Endometrium (tissue), 2 donors: ENCODE results near the gene P2RY13.

ENCODE experiments used
- FAIRE-seq: peaks from 2 replicates; lab custom pipeline; 2012; peaks lifted over from hg19 to GRCh38; lab: Jason Lieb, UNC
- donor health status: control.
- donor health status: control.

P2RY13 gene

DNA sequence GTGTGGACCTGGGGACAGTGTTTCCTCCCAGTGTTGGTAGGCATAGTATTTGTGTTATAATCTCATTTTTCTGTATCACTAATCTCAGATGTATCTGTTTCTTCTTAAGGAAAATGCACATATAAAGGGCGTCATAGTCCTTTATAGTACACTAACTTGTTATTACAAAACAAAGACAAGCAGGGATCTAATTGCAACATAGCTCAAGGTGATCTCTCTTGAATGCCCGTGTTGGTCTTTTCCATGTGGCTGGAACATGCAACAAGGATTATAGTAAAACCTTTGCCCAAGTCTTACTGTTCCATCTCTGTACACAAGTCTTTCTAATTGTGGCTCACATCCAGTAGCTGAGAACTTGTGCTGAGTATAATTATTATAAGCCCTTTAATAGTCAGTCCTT, 9.2 kb downstream of the P2RY13 start:
- no peak for FAIRE-seq

DNA sequence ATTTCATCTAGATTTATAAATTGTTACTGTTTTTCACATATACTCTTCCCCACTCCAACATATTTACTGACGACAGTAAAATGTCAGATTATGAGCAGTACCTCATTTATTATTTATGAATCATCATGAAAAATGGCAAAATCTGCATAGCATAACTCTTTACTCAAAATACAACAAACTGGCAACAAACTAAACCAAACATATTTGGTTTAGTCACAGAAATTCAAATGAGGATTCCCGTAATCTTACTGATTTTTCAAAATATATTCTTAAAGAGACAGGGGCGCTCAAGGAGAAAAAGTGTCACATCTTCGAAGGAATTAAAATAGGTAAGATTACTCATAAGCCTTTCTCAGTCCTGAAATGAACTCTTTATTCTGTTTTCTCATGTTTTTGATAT, 9.7 kb downstream of the P2RY13 start:
- FAIRE-seq: no peak

DNA sequence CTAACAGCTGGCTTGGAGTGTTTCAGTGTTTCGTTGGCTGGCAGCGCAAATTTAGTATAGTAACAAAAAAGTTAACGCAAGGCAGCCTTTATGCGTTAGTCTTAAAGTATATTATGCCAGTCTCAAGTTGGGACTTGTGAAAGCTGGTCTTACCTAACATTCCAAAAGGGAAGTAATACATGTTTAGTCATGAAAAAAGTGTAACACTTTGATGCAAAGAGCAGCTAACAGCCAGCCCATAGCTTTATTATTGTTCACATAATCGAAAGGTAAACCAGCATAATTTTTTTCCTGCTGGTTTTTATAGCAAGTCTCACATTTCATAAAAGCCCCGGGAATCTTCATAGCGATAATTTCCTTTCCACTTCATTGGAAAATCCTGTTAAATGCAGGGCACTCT, 10.4 kb downstream of the P2RY13 start:
- FAIRE-seq: no peak

DNA sequence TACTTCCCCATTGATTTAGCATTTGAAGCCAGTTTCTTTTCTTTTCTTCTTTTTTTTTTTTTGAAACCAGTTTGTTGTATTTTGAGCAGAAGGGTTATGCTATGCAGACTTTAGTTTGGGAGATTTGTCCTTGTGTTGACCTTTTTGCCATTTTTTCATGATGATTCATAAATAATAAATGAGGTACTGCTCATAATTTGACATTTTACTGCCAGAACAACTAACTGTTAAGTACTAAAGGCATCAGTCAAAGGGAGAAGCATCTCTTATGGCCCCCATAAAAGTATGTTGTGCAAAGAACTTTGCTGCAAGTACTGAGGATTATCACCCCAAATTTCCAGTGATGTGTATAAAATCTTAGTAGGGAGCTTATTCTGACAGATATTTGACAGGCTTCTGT, 11.0 kb downstream of the P2RY13 start:
- no peak for FAIRE-seq

DNA sequence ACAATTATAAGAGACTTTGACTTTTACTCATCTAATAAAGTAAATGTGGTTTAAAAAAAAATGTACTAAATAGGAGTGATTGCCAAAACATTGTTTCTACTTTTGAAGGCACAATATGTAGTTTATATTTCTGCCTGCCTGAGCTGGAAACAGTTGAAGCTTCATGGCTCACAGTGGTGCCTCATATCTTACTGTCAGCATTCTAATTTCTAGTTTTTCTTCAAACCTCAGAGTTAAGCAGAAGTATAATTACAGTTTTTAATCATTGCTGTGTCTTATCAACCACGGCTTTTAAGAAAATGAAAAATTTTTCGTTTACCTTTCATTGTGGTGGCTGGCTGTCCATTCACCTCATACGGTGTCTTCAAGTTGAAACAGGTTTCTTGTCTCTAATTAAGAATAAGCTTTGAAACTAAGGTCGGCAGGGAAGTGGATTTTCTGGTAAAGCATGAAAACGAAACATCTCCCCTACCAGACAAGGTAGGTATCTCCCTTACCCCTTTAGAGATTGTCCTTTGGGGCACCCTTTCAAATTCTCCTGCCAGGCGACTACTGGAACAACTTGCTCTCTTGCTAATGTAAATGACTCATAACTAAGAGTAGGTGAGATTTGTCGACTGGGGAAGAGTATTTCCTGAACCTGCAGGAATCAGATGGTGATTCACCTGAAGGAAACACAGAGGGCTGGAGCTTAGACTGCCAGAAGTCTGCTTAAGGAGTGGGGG, 12.9 kb downstream of the P2RY13 start, which contains the start of gene GPR87:
Gene GPR87 (minus strand): TSS at position 554 of the 725 bp plus-strand sequence. CDS start 16,720 bp downstream, outside the sequence.
- FAIRE-seq: no peak

DNA sequence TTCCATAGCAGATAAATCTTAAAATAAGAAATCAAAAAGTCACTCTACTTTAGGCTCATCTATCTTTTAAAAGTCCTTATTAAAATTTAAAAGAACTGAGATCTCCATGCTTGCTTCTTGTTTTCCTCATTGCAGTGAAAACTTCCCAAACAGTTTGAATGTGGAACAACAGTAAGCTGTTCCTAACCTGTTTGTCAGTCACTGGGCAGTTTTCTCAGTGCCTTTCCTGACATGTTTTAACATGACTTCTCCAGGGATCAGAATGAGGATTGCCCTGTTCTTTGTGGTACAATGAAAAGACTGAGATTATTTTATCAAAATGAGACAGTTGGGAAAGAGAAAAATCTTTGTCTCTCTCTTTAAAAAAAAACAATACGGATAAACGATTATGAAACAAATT, 13.5 kb downstream of the P2RY13 start:
- no peak for FAIRE-seq

DNA sequence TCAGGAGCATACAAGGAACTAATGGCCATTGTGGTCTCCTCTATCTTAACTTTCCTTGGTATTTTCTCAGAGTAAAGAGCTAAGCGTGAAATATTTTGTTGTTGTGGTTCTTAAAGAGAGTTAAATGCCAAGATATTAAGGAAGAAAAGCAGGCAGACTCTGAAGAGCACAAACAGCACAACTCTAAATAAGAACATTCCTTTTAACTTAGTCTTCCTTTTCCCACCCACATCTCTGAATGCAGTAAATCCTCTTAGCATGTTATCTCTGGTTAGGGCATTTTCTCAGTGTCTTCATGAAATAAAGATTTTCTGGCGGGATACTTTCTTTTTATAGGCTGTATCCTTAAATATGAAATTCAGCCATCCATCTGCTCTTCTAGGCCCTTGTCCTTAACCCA, 14.2 kb downstream of the P2RY13 start:
- no peak for FAIRE-seq

DNA sequence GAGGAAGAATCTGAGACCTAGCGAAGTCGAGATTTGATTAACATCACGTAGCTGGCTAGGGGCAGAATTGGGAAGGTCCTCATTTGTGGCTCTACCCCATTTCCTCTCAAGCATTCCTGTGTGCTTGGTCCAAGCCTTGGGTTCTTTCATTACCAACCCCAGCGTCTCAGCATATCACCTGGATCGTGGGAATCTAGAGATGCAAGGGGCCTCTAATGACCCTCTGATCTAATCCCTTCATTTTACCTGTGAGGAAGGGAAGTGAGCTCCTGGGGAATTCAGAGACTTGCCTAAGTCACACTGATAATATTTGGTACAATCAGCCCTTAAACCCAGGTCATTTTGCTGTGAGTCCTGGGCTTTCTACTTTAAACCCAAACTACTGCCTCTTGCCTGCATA, 14.8 kb downstream of the P2RY13 start:
- FAIRE-seq: no peak

DNA sequence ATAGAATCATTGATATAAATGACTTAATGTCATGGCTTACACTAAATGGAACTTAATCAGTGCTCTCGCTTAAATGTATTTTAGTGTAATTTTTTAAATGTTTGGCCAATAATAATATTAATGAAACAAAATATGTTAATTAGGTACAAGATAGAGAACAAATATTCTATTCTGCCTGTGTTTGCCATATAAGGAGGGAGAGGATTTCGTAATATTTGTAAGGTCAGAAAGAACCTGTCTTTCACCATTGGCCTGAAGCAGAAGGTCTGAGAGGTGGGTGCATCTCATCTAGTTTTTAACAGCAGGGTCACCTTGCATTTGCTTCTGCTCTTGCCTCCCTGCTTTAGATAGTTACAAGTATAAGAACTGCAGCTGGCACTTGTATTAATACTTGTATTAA, 15.2 kb downstream of the P2RY13 start:
- FAIRE-seq: no peak

DNA sequence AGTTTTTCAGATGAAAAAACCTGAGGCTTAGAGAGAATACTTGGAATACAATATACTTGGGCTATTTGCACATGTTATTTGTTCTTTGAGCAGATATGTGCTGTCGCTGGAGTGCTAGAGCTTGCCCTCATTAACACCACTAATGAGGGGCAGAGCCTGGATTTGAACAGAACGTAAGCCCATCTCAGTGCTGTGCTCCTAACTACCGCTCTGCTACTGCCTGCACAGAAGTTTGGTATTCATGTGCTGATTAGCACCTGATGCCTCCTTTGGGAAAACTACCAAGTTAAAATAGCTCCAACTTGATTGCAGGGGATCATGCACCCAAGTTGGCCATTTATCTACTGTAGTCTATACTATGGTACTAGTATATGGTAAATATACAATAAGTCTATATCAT, 16.4 kb downstream of the P2RY13 start:
- FAIRE-seq: no peak

DNA sequence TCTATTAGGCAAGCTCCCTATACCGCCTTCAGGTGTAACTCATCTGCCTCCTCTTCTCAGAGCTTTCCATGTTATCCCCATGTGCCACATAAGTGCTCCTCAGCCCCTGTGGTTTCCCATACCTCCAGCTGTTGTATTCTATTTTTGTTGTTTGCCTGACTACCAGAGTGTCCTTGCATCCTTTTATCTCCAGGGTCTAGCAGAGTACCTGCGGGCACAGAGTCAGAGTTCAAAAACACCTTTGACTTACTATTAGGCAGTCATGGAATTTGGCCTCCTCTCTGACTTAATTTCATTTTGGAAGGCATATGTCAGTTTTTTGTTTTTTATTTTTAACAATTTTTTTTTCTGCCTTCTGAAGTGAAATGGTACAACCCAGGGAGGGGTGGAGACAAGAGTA, 19.8 kb downstream of the P2RY13 start:
- no peak for FAIRE-seq

DNA sequence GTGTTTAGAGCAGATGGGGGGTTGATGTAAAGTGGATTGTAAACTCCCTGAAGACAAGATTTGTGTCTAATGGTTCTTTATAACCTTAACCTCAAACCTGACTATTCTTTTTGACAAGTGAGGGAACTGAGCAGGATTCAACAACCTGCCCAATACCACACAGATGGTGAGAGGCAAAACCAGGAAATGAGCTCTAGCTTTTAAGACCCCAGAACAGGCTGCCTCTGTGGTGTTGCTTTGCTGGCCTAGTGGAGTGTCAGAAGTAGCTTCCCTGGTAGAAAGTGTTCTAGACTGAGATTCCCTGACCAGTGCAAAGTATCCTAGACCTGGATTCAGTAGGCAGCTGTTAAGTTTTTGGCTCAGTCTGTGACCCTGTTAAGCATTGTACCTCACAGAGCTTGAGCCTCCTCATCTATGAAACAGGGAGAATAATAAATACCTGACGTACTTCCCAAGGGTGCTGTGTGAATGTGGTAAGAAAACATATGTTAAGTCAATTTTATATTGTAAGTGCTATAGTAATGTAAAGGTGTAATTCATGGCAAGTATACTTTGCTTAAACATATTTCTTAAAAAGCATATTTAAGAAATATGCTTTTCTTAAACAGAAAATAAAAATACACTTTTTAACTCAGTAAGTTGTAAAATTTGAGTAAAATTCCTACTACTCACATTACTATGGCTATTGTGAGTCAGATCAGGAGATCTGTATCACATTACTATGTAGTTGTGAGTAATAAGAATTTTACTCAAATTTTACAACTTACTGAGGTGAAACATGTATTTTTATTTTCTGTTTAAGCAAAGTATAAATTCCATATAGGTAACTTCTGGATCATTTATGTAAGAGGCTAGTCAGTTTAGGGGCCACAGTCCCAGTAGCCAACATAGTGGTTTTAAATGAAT, 21.5 kb downstream of the P2RY13 start:
- no peak for FAIRE-seq

DNA sequence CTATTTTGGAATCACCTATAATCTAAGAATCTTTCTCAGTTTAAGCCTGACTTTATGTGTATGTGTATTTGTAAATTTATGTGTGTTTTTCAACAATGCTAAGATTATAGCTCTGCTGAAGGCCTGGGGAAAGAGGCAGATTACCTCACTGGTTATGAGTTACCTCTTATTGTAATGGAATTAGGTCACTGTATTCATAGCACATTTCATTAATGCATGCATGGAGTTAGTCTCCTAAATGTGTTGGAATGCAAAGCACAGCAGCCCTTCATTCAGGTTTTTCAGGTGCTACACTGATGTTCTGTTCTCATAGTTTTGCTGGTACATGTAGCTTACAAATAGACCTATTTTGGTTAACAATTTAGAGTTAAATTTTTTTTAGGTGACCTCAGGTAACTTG, 22.2 kb downstream of the P2RY13 start:
- FAIRE-seq: no peak

DNA sequence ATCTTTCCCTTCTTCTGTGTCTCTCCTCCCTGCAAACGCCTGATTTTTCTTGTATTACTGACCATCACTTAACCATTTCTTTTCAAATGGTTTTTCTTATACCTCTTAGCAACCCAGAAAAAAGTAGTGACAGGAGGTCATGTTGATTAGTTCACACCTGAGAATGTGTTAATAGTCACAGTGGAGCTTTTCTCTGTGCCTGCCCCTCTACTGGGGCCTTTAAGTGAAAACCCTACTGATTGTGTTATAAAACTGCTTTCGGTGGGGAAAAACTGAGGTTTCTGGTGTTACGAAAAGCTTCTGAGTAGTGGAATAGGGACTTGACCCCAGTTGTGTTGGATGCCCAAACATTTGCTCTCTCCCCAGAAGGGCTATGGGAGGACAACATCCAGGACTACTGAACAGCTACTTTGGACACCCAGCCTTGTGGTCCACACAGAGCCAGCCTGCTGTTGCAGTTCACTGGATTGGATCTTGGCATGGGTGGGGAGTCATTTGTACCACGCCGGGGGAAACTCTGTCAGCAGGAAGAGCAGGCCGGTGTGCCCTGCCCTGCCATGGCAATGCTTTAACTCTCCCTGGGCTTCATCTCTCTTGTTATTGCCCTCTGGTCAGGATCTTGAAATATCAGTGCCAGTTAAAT, 23.1 kb downstream of the P2RY13 start:
- FAIRE-seq: no peak

DNA sequence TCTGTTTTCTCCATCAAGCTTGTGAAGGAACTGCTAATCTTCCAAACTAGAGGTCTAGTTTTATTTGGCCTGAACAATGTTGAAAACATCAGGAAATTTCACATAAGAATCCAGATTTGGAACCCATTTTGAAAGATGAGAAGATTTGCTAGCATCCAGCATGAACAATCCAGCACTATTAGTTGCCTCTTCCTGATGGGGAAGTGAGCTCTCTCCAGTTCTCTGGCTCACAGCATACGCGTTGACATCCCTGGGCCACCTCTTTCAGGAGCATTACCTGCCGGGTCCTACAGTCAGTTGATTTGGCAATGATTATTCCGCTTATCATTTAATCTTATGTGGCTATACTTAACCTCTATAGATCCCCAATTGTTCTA, 23.6 kb downstream of the P2RY13 start:
- FAIRE-seq: no peak

DNA sequence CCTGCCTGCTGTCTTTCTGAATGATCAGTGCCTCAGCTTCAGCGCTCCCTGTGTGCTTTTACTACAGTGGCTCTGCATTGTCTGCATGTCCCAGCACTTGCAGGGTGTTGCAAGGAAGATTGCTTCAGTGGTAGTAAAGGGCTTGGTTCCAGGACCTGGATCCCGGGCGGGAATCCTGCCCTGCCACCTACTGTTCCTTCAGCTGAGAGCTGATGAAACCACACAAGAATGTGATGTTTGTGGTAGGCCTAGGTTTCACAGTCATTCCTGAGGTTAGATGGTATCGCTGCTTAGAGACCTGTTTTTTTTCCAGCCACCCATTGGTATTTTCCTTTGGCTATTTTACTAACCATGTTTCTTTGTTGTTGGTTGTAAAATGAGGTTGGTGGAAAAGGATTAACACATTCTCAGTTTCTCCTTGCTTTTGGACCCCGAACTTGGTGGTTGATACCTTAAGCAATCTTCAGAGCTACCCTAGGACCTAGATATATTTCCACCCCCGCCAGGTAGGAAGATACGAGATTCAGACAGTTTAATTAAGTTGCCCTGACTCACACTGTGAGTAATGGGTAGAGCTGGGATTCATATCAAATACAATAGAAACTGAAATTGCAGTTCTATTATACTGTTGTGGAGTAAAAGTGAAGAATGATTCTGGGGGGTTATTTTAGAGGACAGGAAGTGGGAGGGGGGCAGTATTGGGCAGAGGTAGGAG, 24.1 kb downstream of the P2RY13 start:
- FAIRE-seq: no peak

DNA sequence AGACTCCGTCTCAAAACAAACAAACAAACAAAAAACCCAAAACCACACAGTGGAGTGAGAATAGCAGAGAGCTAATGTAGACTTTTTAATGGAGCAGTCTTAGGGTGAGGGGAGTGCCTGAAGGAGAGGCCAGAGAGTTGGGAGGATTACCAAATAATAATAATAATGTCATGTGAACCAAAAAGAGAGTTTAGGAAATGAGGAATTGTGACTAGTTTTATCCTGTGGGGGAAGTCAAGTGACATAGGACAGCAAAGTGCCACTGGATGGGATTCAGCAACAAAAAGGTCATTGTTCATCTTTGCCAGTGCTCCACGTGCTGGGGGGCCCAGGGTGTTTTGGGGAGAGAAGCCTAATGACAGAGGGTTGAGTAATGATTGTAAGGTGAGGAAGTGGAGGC, 25.6 kb downstream of the P2RY13 start:
- FAIRE-seq: no peak

DNA sequence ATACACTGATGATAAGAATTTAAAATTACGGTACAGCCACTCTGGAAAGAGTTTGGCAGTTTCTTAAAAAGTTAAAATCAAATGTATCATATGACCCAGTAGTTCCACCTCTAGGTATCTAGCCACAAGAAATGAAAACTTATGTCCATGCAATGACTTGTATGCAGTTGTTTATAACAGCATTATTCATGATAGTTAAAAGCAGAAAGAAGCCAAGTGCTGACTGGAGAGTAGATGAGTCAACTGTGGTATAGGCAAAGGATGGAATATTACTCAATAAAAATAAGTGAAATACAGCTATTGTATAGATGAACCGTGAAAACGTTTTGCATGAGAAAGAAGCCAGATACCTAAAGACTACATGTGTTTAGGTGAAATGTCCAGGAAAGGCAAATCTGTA, 27.6 kb downstream of the P2RY13 start:
- FAIRE-seq: no peak

DNA sequence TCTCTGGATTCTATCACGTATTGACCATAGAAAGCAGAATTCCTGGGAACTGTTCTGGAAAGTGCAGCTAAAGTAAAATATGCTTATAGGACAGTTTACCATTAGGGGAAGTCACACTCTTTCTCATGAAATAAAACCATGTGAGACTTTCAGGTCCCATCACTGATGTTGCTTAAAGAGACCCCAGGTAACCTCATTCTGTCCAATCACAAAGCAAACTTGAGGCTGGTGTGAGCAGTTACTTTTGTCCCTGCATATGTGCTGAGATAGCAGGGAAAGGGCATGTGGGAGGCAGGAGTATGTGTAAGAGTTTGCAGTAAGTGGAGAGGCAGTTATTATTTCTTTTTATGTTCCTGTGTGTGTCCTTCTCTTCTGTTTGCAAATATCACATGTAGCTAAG, 28.8 kb downstream of the P2RY13 start:
- FAIRE-seq: no peak

DNA sequence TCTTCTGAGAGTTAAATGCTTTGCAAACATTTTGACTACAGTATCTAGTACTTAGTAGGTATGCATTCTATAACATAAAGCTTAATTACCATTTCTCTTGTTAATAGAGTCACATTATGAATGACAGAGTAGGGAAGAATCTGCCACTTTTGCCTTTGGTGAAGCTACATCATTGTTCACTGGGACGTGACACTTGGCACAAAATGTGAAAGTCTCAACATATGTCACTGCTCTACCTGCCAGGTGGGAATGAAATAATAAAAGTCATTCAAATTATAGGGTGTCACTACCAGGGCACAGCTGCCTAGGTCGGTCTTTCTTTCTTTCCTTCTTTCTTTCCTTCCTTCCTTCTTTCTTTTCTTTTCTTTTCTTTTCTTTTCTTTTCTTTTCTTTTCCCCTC, 30.3 kb downstream of the P2RY13 start:
- no peak for FAIRE-seq

DNA sequence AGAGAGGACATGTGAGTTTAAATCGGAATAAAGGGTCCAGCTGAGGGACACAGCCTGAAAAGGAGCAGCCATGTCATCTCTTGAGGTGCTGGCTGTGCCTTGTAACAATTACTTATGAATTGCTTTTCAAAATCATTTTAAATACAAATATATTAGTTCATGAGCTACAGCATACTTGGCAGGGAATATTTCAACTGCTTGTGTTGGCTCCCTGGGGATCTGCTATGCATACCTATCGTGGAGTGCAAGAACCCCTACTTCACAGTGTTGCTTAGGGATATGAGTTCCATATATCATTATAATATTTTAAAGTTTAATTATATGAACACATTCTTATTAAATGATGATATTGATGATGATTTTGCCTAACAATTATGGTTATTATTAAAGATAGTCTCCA, 31.9 kb downstream of the P2RY13 start:
- no peak for FAIRE-seq

DNA sequence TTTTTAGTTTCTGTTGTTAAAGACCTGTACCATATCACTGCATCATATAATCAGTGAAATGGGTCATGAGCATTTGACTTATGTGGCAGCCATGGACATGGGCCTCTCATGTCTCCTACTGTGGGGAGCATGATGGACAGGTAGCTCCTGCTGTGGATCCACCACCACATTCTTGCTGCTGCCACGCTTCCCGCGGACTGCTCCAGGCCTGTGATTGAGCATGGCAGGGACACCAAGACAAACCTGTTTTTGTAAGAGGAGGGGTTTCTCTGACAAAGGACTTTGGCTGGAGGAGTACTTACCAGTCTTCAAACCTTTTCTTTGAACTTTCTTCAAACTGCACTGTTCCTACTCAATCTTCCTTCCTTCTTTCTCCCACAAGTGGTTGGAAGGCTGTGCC, 33.1 kb downstream of the P2RY13 start:
- no peak for FAIRE-seq
